GM12892 (cell line): ENCODE data around the gene PHF21A.
A peak's percentile ranks its signal among the peaks of the same experiment; 100 is the strongest.

Experiments
- DNase-seq: peaks from one replicate; pipeline ENCODE4 v3.0.0; 2011; ENCODE audit not compliant: insufficient read length
- FAIRE-seq: peaks from 2 replicates; lab custom pipeline; 2011; peaks lifted over from hg19 to GRCh38; lab: Jason Lieb, UNC
- POLR2A ChIP-seq: IDR thresholded peaks from 2 replicates; pipeline ENCODE4 v1.6.1; 2011; ENCODE audit warnings: low read depth, low read length, control low read depth
- POLR2AphosphoS5 ChIP-seq: IDR thresholded peaks from 2 replicates; pipeline ENCODE4 v1.6.1; 2011; ENCODE audit warnings: low read depth, low read length, control low read depth
- TAF1 ChIP-seq: IDR thresholded peaks from 2 replicates; pipeline ENCODE4 v1.6.1; 2011; ENCODE audit warnings: low read depth, mild to moderate bottlenecking, control low read depth, low read length, borderline replicate concordance

The PHF21A gene

DNA sequence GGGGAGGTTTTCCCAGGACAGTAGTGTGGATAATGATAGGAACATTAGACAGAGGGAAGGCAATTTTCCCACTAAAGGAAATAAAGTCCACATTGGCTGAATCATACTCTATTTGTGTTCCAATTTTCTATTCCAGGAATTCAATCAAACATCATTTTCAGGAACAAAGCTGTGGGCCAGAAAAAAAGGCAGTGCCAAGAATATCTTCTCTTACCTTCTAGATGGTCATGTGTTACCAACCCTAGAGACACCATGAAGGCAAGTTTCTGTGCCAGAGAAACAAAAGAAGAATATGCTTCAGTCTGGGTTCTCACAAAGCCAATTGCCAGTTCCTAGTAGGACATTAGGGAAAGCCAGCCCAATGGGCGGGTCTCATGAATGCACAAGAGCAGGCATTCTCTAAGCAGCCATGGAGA is 171.3 kb downstream of the PHF21A start:
- TF ChIP-seq POLR2AphosphoS5, result no peak
- TF ChIP-seq TAF1, result no peak
- TF ChIP-seq POLR2A, result no peak
- DNase-seq (no peak), FAIRE-seq (no peak)

DNA sequence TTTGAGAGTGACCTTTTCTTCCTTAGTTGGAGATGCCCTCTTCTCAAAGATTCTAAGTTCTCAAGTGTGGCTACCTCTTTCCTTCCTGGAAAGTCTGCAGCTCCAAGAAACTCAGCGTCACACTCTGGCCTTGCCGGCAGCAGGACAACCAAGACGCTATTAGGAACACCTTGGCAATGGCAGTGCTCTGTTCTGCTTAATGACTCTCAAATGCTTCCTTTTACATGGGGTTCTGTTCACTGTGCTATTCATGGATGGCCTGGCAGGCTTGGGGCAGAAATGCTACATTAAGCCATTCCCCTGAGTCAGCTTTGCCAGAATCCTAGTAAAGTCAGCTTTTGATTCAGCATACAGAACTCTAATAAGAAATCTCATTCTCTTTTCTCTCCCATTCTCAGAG is 172.9 kb downstream of the PHF21A start:
- no peak for TF ChIP-seq POLR2A
- no peak for TF ChIP-seq TAF1
- TF ChIP-seq POLR2AphosphoS5, result no peak
- FAIRE-seq (no peak), DNase-seq (no peak)

DNA sequence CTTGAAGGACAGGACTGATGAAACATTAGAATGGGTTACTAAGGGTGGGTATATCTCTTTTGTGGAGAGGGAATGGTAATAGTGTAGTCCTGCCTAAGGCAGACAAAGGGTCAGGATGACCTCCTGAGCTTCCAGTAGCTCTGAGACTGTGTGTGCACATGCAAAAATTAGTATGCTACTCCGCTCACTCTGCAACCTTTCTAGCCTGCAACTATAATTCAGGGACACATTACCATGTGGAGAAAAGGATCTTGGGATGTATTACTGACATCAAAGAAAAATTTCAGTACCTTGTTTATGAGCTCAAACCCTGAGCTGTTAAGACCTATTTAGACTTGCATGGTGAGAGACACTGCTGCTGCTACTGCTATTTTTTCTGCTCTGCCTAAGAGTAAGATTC is 173.4 kb downstream of the PHF21A start:
- DNase-seq (no peak), FAIRE-seq (no peak)
- TF ChIP-seq POLR2A (no peak), POLR2AphosphoS5 (no peak), TAF1 (no peak)

DNA sequence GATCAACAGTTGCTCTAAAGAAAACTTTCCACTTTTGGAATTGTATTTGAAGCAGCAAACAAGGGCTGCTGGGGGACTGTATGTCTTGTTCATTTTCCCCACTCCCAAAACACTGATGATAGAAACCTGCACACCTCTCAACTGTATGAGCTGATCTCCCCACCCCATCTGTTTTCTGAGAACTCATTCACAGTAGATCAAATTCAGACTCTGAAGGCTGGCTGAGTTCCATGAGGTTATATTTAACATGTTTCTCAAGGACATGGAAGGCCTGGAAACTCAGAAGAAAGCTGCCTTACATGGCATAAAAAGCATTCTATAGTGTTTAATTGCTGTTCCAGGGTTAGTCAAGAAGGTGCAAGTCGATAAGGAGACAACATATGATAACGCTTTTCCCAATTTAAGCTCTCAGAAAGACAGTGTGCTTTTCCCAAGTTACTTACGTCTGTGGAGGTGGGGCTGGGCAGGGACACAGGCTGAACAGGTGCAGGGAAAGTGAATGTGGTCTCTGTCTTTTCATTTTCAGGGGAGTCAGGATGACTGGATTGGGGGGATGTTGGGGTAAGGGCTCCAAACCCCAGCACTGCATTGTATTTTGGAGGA is 175.8 kb downstream of the PHF21A start:
- DNase-seq (no peak), FAIRE-seq (no peak)
- TF ChIP-seq TAF1 (no peak), POLR2A (no peak)

DNA sequence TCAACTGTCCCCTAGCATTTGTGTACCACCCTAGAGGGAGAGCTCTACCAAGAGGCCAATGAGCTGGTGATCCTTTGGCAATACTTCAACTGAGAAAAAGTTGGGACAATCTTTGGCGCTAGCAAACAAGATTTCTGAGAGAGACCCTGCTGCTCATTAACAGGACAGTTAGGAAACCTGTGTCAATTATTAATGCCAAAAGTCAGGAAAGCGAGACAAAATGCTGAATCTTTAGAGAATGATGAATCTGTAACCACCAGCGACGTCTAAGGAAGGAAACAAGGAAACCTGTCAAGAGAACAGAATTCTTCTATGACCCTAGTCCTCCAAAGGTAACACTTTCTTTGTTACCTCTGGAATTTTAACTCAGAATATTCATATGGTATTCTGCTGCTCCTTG is 178.9 kb downstream of the PHF21A start:
- TF ChIP-seq POLR2AphosphoS5, result no peak
- no peak for TF ChIP-seq TAF1
- TF ChIP-seq POLR2A, result no peak
- no peak for FAIRE-seq

DNA sequence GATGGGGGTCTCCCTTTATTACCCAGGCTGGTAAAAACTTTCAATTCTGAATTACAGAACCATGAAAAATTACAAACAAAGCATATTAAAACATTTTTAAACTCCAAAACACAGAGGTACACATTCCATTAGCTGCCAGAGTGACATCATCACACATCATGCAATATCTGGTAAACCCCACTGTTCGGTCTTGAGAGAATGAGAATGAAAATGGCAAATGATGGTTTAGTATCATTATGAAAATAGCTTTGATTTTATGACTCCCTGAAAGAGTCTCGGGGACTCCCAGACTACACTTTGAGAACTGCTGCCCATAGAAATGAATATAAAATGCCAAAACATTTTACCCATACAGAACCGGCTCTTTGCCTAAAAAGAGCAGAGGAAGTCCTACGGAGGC is 180.0 kb downstream of the PHF21A start:
- peak; percentile 60 for FAIRE-seq
- TF ChIP-seq POLR2AphosphoS5 (no peak), TAF1 (no peak), POLR2A (no peak)
- no peak for DNase-seq

More for the DNA sequence above, 178.9 kb downstream of the PHF21A start:
- DNase-seq, result no peak

DNA sequence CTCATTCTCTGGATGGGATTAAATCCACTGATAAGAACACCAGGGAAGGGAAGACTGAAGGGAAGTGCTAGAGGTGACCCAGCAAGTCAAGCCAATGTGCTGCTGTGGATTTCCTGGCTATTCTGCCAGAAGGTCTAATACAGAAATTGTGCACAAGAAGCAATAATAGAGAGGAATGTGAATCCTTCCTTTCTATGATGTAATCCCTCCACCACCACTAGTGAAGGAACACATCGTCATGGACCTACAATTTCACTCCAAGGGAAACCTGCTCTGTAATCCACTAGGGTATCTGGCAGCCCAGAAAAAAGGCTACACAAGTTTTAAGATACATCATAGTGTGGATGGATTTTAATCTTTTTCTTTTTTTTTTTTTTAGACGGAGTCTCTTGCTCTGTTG is 181.4 kb downstream of the PHF21A start:
- TF ChIP-seq POLR2A (no peak), TAF1 (no peak), POLR2AphosphoS5 (no peak)
- FAIRE-seq, result no peak
- DNase-seq, result no peak

DNA sequence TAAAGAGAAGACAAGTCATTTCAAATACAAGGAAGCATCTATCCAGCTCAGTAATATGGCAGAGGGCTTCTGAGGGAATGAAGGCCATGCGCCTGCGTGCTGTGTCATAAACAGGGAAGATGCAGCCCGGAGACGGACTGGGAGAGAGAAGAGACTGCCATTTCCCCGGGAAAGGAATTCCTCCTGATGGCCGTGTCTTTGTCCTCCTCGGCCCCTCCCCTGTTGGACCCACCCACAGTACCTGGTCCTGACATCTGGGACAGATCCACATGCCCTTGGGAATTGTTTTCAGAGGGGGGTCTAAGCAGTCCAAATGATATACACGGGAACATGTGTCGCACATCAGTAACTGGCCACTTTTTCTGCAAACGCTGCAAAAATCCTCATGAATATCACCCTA is 183.3 kb downstream of the PHF21A start:
- DNase-seq (no peak), FAIRE-seq (no peak)
- TF ChIP-seq POLR2A (no peak), POLR2AphosphoS5 (no peak), TAF1 (no peak)

DNA sequence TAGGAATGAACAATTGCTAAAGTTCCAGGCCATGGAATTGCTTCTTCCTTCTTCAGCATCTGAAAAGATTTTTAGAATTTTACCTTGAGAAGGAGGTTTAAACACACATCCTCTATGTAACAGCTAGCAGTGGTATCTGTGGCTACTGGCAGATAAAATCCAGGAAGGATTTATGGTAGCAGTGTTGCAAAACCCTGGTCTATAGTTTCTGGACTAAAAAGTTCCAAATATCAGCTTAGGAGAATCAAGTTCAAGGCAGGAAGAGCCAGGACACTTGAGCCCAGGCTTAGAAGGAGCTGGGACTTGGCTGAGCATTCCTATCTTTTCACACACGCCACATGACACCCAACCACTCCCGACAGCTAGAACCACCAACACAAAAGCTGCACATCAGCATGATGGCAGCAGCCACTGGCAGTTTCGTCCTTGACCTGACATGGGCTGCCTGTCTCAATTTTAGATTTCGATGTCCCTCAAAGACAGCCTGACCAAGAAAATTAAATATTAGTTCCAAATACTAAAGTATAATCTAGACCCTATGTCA is 184.7 kb downstream of the PHF21A start:
- no peak for FAIRE-seq
- no peak for DNase-seq
- TF ChIP-seq TAF1, result no peak
- no peak for TF ChIP-seq POLR2A
- TF ChIP-seq POLR2AphosphoS5, result no peak

DNA sequence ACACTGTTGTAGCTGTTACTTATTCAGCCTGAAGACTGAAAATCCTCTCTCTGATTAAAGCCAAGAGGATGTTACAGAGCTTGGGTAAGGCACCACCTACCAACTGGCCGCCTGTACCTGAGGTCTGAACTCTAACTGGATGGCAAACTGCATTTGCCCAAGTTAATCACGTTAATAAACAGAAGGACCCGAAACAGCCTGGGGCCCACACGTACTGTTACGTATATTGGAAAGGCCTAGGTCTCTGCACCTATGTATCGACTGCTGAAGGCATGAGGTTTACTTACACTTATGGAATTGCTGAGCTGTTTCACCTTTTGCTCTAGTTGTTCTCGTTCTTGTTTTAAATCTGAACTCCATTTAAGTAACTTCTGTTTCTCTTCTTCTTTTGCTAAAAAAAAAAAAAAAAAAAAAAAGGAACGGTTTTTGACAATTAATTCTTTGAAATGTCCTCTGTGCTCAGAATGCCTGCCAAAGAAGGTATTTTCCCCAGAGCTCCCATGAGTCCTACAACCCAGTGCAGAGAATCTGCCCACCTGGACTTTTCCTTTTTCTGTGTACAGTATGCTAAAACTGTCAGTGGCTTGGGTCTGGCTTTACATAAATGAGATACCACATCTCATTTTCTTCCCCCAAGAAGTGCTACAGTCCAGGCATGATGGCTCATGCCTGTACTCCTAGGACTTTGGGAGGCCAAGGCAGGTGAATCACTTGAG is 185.7 kb downstream of the PHF21A start:
- no peak for TF ChIP-seq POLR2A
- TF ChIP-seq TAF1, result no peak
- TF ChIP-seq POLR2AphosphoS5, result no peak
- peak; percentile 65 for FAIRE-seq

DNA sequence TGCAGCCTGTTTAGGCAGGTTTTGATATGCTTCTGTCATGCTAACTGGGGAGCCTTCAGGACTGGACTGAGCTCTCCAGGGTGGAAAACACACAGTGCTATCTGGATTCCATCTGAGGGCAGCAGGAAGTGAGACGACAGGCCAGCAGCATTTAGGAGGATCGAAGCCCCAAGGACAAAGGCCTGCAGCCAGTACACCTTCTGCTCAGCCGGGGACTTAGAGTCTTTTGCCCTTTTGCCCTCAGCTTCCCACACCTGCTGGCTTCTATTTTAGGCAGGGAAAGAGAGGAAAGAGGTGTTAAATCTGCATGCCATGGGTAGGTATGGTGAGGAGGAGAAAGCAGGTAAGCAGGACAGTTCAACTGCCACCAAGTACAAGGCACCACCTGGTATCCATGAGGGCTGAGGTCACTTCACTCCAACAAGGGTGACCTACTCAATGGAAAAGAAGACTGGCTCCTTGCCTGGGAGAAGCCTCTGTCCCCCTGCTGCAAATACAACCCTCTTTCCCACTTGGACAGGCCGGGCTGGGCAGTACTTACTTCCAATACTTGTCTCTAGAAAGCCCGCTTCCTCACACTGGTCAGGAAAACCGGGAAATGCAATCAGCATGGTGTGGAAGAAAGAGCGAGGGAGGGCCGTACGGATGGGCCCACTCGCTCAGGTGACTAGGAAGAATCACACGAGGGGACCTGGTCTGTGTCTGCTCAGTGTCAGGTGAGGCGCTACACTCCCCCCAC is 186.5 kb downstream of the PHF21A start:
- TF ChIP-seq POLR2A (no peak), POLR2AphosphoS5 (no peak), TAF1 (no peak)
- FAIRE-seq (no peak), DNase-seq (no peak)

More for the DNA sequence above, 185.7 kb downstream of the PHF21A start:
- DNase-seq, result no peak
